SK-N-SH (cell line): ENCODE measurements around the gene PDHA2.

Experiments
- CTCF ChIP-seq: fragments of 200-600 bp; sonication (generic); IDR thresholded peaks from 2 replicates; pipeline ENCODE4 v1.6.1; 2017; ENCODE audit warnings: antibody characterized with exemption, mild to moderate bottlenecking, moderate library complexity
- ELF1 ChIP-seq: IDR thresholded peaks from 2 replicates; pipeline ENCODE4 v1.4.0; 2012
- EP300 ChIP-seq, 2 experiments: IDR thresholded peaks; 2 replicates each; pipeline versions ENCODE4 v1.4.0 to v1.6.1; 2012; ENCODE audit warnings: borderline replicate concordance in 1 of 2, low read depth in 1 of 2, low read length in 1 of 2
- EZH2phosphoT487 ChIP-seq: fragments of 200-600 bp; sonication (generic); IDR thresholded peaks from 2 replicates; pipeline ENCODE4 v1.6.1; 2017; ENCODE audit warnings: low read depth, mixed run types, mild to moderate bottlenecking, antibody characterized with exemption, moderate library complexity, borderline replicate concordance
- FOXM1 ChIP-seq: IDR thresholded peaks from 2 replicates; pipeline ENCODE4 v1.4.0; 2012; ENCODE audit warnings: low read depth, mild to moderate bottlenecking
- GATA2 ChIP-seq: sonication (generic); formaldehyde crosslinking; IDR thresholded peaks from 2 replicates; pipeline ENCODE4 v1.5.0; 2020; ENCODE audit warnings: mild to moderate bottlenecking, missing genetic modification reagents
- POLR2AphosphoS5 ChIP-seq: IDR thresholded peaks from 2 replicates; pipeline ENCODE4 v1.6.1; 2012; ENCODE audit warnings: low read depth, low read length
- RFX5 ChIP-seq: IDR thresholded peaks from 2 replicates; pipeline ENCODE4 v1.6.1; 2012; ENCODE audit warnings: mild to moderate bottlenecking, improper control_type of control experiment, low read length
- TAF1 ChIP-seq: IDR thresholded peaks from 2 replicates; pipeline ENCODE4 v1.6.1; 2012; ENCODE audit warnings: low read depth, mild to moderate bottlenecking, low read length, moderate library complexity, borderline replicate concordance
- USF2 ChIP-seq: fragments of 150-350 bp; IDR thresholded peaks from 2 replicates; pipeline ENCODE4 v1.6.1; 2017; ENCODE audit warnings: antibody characterized with exemption, low read length, low read depth, borderline replicate concordance

- TF ChIP-seq CTCF (no peak), RFX5 (no peak), EZH2phosphoT487 (no peak), EP300 (IDR thresholded peaks at IDR 0.05; ENCODE audit: borderline replicate concordance in 1 of 2, low read depth in 1 of 2, low read length in 1 of 2) (no peak), ELF1 (no peak), POLR2AphosphoS5 (no peak), USF2 (no peak), GATA2 (no peak), FOXM1 (no peak), TAF1 (no peak)
These were observed 41.2 kb upstream of the PDHA2 start for GRCh38 chr4:95798727-95799126.
